ENCODE measurements around the gene SUMF2.
A peak's percentile ranks its signal among the peaks of the same experiment; 100 is the strongest.
"Not testable (repeated sequence)": the region's sequence is repeated elsewhere in the genome, so short reads cannot be mapped to it uniquely, and the experiment has no call there.

Gene SUMF2

DNA sequence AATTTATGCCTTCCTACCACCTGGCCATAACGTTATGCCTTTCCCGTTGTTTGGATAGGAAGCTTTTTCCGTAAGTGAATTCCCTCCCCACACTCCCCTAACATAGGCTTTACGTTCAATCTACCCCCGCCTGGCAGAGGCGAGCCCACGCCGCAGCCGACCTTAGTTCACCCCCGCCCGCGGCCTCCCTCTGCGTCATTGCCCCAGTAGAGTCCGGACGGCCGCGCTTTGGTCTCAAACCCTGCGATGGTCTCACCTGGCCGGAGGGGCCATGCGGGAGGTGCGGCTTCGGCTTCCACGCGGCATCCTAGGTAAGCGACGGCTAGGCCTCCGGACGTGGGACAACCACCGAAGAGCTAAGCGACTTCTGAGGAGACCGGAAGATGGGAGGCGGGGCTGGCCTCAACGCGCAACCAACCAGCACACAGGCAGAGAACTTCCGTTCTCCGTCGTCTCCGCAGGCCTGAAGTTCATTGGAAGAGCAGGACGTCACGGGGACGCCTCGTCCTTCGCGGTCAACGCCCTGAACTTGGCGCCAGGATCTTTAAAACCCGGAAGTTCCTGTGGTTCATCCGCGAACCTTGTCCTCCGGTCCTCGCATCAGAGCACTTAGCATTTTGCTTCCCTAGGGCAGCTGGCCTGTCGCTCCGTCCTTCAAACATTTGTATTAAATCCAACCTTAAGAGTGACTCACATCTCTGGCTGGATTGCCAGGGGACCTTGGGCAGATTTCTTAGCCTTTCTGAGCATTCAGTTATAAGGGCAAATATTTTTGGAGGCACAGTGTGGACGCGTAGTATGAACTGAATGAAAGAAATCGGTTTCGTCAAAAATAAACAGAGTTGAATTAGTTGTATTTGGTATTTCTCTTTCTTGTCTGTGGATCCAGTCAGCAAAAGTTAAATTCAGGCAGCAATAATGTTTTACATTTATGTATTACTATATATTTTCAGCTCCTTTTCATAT, 42.3 kb downstream of the SUMF2 start, which contains the start of gene CHCHD2:
Gene CHCHD2, minus strand, starts transcription at position 369 of the 966 bp plus-strand sequence. Its CDS starts 63 bp downstream, at position 306.
- peak; percentile 82 to 91 for DNase-seq (ENCODE audit: low read depth in 2 of 2)

DNA sequence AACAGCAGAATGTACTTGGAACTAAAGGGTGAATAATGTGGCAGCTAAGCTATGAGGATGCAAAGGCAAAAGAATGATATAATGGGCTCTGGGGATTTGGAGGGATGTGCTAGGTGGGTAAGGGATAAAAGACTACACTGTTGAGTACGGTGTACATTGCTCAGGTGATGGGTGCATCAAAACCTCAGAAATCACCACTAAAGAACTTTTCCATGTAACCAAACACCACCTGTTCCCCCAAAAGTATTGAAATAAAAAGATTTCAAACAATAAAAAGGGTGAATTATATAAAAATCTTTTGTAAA, 43.8 kb downstream of the SUMF2 start:
- no peak for DNase-seq (ENCODE audit: low read depth in 2 of 2)

DNA sequence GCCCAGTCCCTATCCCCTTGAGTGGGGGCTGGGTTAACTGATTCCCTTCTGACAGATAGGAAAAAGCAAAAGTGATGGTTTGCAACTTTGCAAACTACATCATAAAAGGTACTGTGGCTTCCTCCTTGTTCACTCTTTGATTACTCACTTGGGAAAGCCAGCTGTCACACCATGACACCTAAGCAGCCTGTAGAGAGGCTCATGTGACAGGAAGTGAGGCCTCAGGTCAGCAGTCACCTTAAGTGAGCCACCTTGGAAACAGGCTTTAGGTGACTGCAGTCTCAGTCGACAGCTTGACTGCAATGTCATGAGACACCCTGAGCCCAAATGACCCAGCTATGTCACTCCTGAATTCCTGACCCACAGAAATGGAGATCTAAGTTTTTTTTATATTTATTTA, 46.5 kb downstream of the SUMF2 start:
- no peak for DNase-seq (ENCODE audit: low read depth in 2 of 2)

DNA sequence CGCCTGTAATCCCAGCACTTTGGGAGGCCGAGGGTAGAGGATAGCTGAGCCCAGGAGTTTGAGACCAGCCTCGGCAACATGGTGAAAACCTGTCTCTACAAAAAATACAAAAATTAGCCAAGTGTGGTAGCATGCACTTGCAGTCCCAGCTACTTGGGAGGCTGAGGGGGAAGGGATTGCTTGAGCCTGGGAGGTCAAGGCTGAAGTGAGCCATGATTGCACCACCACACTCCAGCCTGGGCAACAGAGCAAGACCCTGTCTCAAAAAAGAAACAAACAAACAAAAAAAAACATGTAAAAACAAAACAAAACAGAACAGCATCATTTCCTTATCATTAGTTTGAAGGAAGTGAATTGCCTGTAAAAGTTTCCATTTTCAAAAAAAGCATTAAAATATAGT, 48.2 kb downstream of the SUMF2 start:
- DNase-seq (ENCODE audit: low read depth in 2 of 2): not testable (repeated sequence)

DNA sequence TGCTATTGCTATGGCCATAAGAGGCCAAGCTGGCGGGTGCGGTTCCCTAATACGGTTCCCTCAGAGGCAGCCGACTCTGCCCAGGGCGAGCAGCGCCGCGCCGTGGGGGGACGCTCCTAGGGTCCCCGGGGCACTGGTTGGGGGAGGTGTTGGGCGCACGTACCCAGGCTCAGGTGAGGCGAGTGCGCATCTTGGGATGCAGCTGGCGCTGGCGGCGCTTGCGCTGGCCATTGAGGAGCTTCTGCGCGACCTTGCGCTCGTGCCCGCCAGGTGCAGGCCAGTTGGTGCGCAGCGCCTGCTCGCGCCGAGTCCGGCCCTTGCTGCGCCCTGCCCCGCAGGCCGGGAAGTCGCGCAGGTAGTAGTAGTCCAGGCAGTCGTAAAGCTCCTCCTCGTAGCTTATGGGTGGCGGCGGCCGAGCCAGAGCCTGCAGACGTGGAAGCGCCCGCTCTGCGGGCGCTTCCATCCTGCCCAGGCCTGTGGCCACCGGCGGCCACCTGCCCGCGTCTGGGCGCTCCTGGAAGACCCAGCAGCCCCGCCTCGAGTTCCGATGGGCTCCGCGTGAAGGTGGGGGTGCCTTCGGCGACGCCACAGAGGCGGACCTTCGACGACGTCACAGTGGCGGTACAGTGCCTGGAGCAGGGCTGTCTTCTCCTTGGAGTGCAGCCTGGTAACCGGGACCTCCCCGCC, 51.9 kb downstream of the SUMF2 start, which contains the start of gene NUPR2:
Gene NUPR2, minus strand, starts transcription at position 566 of the 687 bp plus-strand sequence. Its CDS starts 103 bp downstream, at position 463.
- DNase-seq (ENCODE audit: low read depth in 2 of 2): no peak

DNA sequence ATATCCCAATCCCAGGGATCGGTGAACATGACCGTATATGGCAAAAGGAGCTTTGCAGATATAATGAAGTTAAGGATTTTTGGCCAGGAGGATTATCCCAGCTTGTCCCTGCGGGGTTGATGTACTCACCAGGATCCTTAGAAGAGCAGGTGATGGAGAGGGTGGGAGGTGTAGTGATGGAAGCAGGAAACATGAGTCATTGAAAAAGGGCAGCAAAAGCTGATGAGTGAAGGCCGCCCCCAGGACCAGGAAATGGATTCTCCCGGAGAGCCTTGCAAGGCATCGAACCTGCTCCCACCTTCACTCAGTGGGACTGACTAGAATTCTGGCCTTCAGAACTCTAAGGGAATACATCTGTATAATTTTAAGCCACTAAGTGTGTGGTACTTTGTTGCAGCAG, 57.4 kb downstream of the SUMF2 start:
- DNase-seq (ENCODE audit: low read depth in 2 of 2): no peak

DNA sequence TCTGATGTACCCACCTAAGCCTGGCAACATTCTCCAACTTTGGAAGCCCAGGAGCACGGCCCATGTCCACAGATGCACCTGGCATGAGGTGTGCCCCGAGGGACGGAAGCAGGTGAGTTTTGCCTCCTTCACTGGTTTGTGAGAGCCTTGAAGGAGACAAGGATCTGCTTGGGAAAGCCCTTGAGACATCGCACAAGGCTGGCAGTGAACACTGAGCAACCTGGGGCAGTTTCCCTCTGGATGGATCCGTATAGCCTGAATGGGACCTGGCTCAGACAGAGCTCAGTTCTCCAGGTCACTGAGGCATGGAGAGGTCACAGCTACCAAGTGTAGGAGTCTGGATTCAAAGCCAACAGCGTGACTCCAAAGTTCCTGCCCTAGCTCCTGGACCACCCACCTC, 60.9 kb downstream of the SUMF2 start:
- DNase-seq (ENCODE audit: low read depth in 2 of 2): no peak

DNA sequence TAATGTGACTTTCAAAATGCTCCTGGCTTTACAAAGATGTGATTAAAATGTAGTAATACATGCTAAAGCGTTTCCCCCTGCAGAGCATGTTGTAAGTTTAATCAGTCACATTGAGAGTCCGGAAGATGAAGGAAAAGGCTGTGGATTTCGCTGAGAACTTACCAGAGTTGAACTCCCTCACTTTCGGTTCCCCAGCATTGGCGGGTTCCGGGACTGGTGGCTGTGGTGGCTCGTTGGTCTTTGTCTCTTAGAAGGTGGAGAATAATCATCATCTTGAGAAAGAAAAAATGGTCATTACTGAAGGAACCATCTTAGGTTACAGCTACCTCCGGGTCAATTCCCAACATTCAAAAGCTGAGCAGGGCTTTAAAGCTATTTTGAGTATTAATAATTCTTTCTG, 61.7 kb downstream of the SUMF2 start:
- DNase-seq (ENCODE audit: low read depth in 2 of 2): no peak

DNA sequence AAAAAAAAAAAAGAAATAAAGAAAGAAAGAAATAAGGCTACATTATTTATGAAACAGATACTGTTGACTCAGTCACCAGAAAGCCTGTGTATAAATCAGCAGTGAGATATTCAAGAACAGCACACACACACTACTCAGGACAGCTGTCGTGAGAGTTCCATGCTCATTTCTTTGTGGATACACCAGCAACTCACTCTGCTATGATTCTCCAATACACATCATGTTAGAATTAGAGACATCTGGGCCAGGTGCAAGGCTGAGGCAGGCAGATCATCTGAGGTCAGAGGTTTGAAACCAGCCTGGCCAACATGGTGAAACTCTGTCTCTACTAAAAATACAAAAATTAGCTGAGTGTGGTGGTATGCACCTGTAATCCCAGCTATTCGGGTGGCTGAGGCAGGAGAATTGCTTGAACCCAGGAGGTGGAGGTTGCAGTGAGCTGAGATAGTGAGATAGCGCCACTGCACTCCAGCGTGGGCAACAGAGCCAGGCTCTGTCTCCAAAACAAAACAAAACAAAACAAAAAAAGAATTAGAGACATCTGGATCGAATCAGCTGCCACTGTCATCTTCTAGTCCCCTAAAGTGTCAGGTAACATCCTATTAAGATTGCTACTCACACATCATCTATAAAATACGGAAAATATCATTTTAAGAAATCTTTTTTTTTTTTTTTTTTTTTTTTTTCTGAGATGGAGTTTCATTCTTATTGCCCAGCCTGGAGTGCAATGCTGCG, 63.3 kb downstream of the SUMF2 start:
- DNase-seq (ENCODE audit: low read depth in 2 of 2): no peak
